Subcutaneous adipose tissue (tissue), 4 donors: ENCODE data around the gene EMP3. TPM values are rescaled to one million over a fixed set of nuclear protein-coding genes. Genes with fewer than 3 reads are reported as not detected.

Experiments
- total RNA-seq, 4 donors: library from RNA; depleted of rRNA; stranded (reverse); fragments of >200 nt; gene quantifications; one replicate each; pipeline ENCODE4 v1.1.0, GENCODE V29; 2016
- TF ChIP-seq, protein P1 (sequence below): fragments of 450-650 bp; IDR thresholded peaks from one replicate; pipeline ENCODE4 v1.5.1; 2016; ENCODE audit warnings: low read depth, mild to moderate bottlenecking, control low read depth, antibody characterized with exemption, moderate library complexity

EMP3 gene
- 10 to 100 TPM; 32.2 to 79.7 (median 57.2) TPM for total RNA-seq

GRCh38 chr19:48325265-48325910 lies at the start of gene EMP3:
EMP3 (plus strand) TSS chr19:48325552; CDS start chr19:48326845, 1,293 bp downstream.
- TF ChIP-seq, protein P1, sequence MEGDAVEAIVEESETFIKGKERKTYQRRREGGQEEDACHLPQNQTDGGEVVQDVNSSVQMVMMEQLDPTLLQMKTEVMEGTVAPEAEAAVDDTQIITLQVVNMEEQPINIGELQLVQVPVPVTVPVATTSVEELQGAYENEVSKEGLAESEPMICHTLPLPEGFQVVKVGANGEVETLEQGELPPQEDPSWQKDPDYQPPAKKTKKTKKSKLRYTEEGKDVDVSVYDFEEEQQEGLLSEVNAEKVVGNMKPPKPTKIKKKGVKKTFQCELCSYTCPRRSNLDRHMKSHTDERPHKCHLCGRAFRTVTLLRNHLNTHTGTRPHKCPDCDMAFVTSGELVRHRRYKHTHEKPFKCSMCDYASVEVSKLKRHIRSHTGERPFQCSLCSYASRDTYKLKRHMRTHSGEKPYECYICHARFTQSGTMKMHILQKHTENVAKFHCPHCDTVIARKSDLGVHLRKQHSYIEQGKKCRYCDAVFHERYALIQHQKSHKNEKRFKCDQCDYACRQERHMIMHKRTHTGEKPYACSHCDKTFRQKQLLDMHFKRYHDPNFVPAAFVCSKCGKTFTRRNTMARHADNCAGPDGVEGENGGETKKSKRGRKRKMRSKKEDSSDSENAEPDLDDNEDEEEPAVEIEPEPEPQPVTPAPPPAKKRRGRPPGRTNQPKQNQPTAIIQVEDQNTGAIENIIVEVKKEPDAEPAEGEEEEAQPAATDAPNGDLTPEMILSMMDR: no peak

DNA sequence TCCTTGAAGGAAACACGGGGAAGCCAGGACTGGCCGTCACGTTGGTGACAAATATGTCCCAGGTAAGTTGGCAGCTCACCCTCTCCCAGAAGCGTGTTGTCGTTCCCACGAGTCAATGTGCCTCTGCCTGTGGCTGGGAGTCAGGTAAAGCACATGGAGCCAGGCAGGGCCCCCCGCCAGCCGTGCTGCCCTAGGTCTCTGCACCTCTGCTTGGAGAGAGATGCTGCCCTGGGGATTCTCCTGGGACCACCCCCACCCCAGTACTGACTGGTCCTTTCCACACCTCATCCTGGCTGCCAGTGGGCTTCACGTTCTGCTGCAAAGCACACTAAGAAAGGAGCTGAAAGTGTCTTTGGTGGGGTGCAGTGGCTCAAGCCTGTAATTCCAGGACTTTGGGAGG lies 45.6 kb upstream of the EMP3 start:
- TF ChIP-seq, protein P1: no peak

- TF ChIP-seq, protein P1: no peak
Measured at GRCh38 chr19:48283908-48284307, 41.4 kb upstream of the EMP3 start.

DNA sequence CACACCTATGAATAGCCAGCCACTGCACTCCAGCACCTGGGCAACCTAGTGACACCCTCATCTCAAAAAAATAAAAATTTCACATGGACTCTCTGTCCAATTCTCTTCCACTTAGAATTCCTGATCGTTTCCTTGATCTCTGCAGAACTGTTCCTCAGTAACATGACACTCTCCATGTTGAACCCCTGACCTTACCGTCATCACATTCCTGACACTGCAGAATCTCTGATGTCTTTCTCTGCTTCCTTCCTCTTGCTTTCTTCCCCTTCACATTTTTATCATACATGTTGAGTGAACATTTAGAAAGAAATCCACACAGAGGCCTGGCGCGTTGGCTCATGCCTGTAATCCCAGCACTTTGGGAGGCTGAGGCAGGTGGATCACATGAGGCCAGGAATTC lies 40.5 kb upstream of the EMP3 start:
- TF ChIP-seq, protein P1: no peak

GRCh38 chr19:48287748-48288147 lies 37.6 kb upstream of the EMP3 start:
- TF ChIP-seq, protein P1: no peak

GRCh38 chr19:48290401-48290770 lies 35.0 kb upstream of the EMP3 start:
- TF ChIP-seq, protein P1: no peak

DNA sequence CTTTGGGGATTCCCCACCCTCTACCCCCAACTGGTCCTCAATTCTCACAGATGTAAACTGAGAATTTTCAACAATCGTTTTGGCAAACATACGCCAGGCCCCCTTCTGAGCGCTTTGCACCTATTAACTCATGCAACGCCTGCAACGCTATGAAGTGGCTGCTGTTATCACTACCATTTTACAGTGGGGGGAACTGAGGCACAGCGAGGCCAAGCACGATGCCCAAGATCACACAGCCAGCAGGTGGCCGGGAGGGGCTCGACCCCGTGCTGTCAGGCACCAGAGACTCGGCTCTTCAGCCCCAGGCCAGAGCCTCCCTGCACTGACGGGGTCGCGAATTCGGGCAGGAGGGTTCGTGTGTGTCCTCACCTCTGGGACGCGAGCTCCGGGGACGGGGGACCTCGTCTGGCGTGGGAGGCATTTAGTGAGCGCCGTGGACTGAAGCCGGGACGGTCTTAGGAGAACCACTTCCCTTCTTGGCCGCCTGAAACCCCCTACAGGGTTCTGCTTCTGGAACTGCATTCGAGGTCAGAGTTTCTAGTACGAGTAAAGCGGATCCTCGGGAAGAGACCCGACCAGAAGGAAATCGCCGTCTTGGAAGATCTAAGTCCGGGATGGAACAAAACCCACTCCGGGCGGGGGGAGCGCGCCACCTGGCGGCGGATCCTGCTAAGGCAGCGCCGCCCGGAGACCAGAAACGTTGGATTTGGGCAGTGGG lies 34.4 kb upstream of the EMP3 start:
- TF ChIP-seq, protein P1: no peak
